GM12875 (cell line): ENCODE measurements around the gene MRFAP1L1.

Source experiments
- H3K4me3 ChIP-seq: one replicate; pipeline ENCODE4 v1.5.1; 2011; ENCODE audit warnings: low read depth, low read length, control low read depth
- TF ChIP-seq, protein P1 (sequence below): IDR thresholded peaks from 2 replicates; pipeline ENCODE4 v1.5.1; 2011; ENCODE audit warnings: low read depth, mild to moderate bottlenecking, control low read depth, inconsistent platforms, low read length, moderate library complexity, borderline replicate concordance; ENCODE audit not compliant: insufficient read depth

The MRFAP1L1 gene

DNA sequence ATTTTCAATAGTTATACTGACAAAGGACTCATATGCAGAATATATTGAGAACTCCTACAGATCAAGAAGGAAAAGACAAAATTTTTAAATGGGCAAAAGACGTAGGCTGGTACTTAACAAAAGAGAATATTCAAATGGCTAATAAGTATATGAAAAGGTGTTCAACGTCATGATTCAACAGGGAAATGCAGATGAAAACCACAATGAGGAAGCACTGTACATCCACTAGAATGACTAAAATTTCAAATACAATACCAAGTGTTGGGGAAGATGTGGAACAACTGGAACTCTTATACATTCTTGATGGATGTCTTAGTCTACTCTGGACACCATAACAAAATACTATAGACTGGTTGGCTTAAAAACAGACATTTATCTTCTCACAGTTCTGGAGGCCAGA, 1.3 kb upstream of the MRFAP1L1 start:
- TF ChIP-seq, protein P1, sequence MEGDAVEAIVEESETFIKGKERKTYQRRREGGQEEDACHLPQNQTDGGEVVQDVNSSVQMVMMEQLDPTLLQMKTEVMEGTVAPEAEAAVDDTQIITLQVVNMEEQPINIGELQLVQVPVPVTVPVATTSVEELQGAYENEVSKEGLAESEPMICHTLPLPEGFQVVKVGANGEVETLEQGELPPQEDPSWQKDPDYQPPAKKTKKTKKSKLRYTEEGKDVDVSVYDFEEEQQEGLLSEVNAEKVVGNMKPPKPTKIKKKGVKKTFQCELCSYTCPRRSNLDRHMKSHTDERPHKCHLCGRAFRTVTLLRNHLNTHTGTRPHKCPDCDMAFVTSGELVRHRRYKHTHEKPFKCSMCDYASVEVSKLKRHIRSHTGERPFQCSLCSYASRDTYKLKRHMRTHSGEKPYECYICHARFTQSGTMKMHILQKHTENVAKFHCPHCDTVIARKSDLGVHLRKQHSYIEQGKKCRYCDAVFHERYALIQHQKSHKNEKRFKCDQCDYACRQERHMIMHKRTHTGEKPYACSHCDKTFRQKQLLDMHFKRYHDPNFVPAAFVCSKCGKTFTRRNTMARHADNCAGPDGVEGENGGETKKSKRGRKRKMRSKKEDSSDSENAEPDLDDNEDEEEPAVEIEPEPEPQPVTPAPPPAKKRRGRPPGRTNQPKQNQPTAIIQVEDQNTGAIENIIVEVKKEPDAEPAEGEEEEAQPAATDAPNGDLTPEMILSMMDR, result no peak
- H3K4me3 ChIP-seq, result no peak overlapping the region

DNA sequence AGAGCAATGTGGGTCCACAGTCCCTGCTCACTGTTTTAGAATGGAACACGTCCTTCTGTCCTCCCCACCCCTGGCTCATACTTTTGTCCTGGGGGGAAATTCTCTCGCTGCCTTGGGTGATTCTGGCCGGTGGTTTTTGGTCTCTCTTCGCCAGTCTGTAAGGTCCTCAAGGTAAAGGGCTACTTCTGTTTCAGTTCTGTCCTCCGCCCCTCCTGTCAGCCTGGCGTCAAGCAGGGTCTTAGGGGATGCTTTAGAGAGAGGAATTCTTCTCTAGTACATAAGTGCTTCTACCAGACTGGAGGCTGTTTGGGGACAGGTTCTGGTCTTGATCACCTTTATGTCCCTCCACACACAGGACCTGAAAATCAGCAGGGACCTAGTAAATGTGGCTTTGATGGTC, 617 bp upstream of the MRFAP1L1 start:
- TF ChIP-seq, protein P1, result no peak
- H3K4me3 ChIP-seq, result peak overlapping the region; percentile 62

DNA sequence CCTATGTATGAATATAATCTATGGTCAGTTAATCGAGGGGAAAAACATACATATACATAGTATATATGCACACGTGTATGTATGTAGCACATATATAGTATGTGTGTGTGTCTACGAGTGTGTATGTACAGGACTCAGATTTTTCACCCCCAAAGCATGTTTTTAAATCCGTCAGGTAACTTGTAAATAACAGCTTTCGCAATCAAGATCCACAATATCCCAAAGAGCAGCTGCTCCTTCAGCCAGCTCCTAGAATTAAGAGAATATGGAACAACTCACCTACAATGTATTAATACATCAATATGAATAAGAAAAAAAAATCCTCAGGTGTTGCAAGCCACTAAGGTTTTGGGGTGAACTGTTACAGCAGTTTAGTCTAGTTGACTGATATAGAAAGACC, 3.5 kb downstream of the MRFAP1L1 start:
- H3K4me3 ChIP-seq, result no peak overlapping the region
- TF ChIP-seq, protein P1, result no peak

DNA sequence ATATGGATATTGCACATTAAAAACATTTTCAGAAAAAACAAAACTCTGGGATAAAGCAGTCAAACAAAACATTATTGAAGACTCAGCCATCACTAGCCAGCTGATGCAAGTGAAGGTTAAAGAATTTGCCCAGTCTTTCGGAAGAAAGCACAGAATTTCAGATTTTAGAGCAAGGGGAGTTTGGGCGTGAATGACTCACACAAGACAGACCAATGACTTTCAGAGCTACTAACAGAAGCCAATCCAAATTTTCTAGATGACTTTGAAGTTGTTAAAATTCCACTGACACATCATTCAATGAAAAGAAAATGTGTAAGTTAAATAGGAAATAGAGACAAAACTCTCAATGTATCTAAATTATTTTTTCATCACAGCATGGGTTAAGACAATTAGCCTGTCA, 4.0 kb downstream of the MRFAP1L1 start:
- no peak overlapping the region for H3K4me3 ChIP-seq
- TF ChIP-seq, protein P1, result no peak

DNA sequence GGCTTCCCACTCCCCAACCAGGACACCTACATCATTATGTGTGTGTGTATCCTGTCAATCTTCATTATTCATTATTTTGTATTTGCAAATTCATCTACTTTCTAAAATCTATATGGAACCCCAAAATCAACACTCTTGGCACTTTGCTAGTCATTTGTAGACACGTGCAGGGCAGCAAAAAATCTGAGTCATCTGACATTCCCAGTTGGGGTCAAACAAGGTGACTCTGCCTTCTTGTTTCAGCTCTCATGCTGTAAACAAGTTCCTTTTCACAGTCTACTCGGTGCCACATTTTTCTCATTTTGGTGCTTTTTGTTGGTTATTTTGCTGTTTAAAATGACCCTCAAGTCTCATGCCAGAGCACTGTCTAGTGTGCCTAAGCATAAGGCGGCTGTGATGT, 5.9 kb downstream of the MRFAP1L1 start:
- TF ChIP-seq, protein P1, result no peak
- no peak overlapping the region for H3K4me3 ChIP-seq

DNA sequence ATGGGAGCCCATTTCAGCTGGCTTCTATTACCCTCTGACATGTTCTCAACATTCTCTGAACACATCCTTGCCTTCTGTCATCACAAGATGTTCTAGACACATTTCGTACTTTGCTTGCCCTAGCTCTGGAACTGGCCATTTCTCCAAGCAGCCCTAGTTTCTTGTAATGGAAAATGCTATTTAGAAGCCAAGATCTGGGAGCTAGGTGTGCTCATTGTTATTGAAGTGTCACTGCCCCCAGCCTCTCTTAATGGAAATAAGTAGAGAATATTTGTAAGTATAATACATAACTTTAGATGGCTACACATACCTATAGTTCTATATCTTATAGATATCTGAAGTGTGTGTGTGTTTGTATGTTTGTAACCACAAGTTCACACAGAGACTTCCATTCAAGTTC, 6.9 kb downstream of the MRFAP1L1 start:
- TF ChIP-seq, protein P1, result no peak
- no peak overlapping the region for H3K4me3 ChIP-seq

DNA sequence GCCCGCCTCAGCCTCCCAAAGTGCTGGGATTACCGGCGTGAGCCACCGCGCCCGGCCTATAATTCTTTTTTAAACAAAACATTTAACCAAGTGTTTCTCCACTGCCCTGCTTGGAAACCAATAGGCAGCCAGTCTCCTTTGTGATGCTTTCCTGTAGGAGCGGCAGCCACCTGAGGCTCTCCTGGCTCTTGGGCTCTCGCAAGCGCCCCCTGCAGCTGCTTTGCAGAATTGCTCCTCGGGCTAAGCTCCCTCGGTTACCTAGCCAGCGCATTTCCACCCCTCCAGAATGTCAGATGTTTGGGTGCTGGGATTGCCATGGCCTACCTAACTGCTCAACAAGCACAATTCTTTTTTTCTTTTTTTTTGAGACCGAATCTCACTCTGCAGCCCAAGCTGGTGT, 8.3 kb downstream of the MRFAP1L1 start:
- TF ChIP-seq, protein P1, result peak; percentile 31; the same call in 1 of the 2 replicates
- H3K4me3 ChIP-seq, result no peak overlapping the region
